HepG2 (cell line): ENCODE data around the gene MCU. TPM values are rescaled to one million over a fixed set of nuclear protein-coding genes. Genes with fewer than 3 reads are reported as not detected.

Experiments used
- ATAC-seq: fragments of 200-7000 bp; cut with Tn5 transposase; 3 replicates; pipeline ENCODE4 v1.9.1; 2020; ENCODE audit warnings: mild to moderate bottlenecking, moderate library complexity
- BruUV-seq: library from RNA; stranded (reverse); fragments of 400-500 nt; replicated peaks from 2 replicates; lab custom pipeline; 2021; lab: Mats Ljungman, UMichigan
- CTCF ChIA-PET: fragments of 300-600 bp; formaldehyde crosslinking; extraction: SDS; loops from one replicate; lab custom pipeline; 2021; ENCODE audit warnings: low total read pairs, inconsistent platforms, low intra/inter-chr PET ratio; lab: Yijun Ruan, JAX
- POLR2A ChIA-PET: fragments of 350-600 bp; sonication (Branson Sonifier 250); formaldehyde crosslinking; loops from one replicate; lab custom pipeline; 2020; ENCODE audit warnings: antibody characterized with exemption, inconsistent platforms; lab: Yijun Ruan, JAX
- DNase-seq: peaks from one replicate; pipeline ENCODE4 v3.0.0-alpha.2; 2015; ENCODE audit warnings: low spot score
- FAIRE-seq: peaks from 3 replicates; lab custom pipeline; 2011; peaks lifted over from hg19 to GRCh38; lab: Jason Lieb, UNC
- H2AFZ ChIP-seq: one replicate; pipeline ENCODE4 v1.6.1; 2011; ENCODE audit warnings: low read length, inconsistent platforms
- H3K27ac ChIP-seq: fragments of 300-600 bp; 3 replicates; pipeline ENCODE4 v1.8.0; 2011; ENCODE audit warnings: mixed run types, mild to moderate bottlenecking, mixed read lengths, low read length, inconsistent platforms; ENCODE audit not compliant: insufficient read depth; ENCODE audit errors: extremely low read length
- H3K27me3 ChIP-seq, 2 experiments: fragments of 200-600 bp in 1 of 2; 2 replicates in 1 of 2; 3 replicates in 1 of 2; pipeline versions ENCODE4 v1.6.0 to v1.8.0; 2011; ENCODE audit warnings: low read length in 2 of 2, mild to moderate bottlenecking in 2 of 2, moderate library complexity in 2 of 2, inconsistent platforms in 1 of 2; ENCODE audit not compliant: insufficient read depth in 2 of 2, control insufficient read depth in 1 of 2
- H3K36me3 ChIP-seq, 2 experiments: fragments of 200-600 bp in 1 of 2; replicated peaks in 1 of 2; 2 replicates in 1 of 2; 3 replicates in 1 of 2; pipeline versions ENCODE4 v1.5.1 to v1.8.0; 2011; ENCODE audit warnings: low read length in 2 of 2, inconsistent platforms in 1 of 2; ENCODE audit not compliant: insufficient read depth in 2 of 2, control insufficient read depth in 1 of 2
- H3K4me1 ChIP-seq: 2 replicates; pipeline ENCODE4 v1.5.1; 2012; ENCODE audit warnings: low read length, inconsistent platforms; ENCODE audit not compliant: insufficient read depth
- H3K4me2 ChIP-seq: 2 replicates; pipeline ENCODE4 v1.6.0; 2011; ENCODE audit warnings: low read depth, low read length, inconsistent platforms
- H3K4me3 ChIP-seq, 3 experiments: fragments of 200-600 bp in 1 of 3; sonication (generic), shearing (Covaris generic) in 1 of 3; replicated peaks in 1 of 3; 2 replicates each; pipeline ENCODE4 v1.5.1; 2011 to 2016; ENCODE audit warnings: low read length in 3 of 3, inconsistent platforms in 2 of 3, low read depth in 2 of 3, mild to moderate bottlenecking in 2 of 3, control low read depth in 1 of 3, mixed read lengths in 1 of 3; ENCODE audit not compliant: insufficient read depth in 1 of 3
- H3K79me2 ChIP-seq: one replicate; pipeline ENCODE4 v1.6.1; 2011; ENCODE audit warnings: low read length, inconsistent platforms; ENCODE audit not compliant: insufficient read depth
- H3K9ac ChIP-seq: 2 replicates; pipeline ENCODE4 v1.6.0; 2011; ENCODE audit warnings: mild to moderate bottlenecking, low read depth, low read length, inconsistent platforms; ENCODE audit not compliant: insufficient read depth
- H3K9me3 ChIP-seq: 2 replicates; pipeline ENCODE4 v1.5.1; 2012; ENCODE audit warnings: mild to moderate bottlenecking, low read length
- H4K20me1 ChIP-seq: 2 replicates; pipeline ENCODE4 v1.6.0; 2011; ENCODE audit warnings: inconsistent platforms, mild to moderate bottlenecking, low read length, moderate library complexity; ENCODE audit not compliant: insufficient read depth
- MAFF ChIP-seq: IDR thresholded peaks from 2 replicates; pipeline ENCODE4 v1.6.1; 2011; ENCODE audit warnings: low read depth, low read length, improper control_type of control experiment
- MAFK ChIP-seq, 2 experiments: IDR thresholded peaks in 1 of 2; conservative IDR thresholded peaks in 1 of 2; 2 replicates each; pipeline ENCODE4 v1.6.1; 2011; ENCODE audit warnings: improper control_type of control experiment in 2 of 2, low read length in 2 of 2
- RFX3 ChIP-seq: IDR thresholded peaks from 2 replicates; pipeline ENCODE4 v1.6.1; 2016; ENCODE audit warnings: missing biosample characterization, missing genetic modification reagents
- SRSF9 ChIP-seq: fragments of 200-400 bp; formaldehyde crosslinking; IDR thresholded peaks from 2 replicates; pipeline ENCODE4 v1.6.1; 2018; ENCODE audit warnings: borderline replicate concordance, mild to moderate bottlenecking, low read depth, low read length; ENCODE audit not compliant: insufficient read depth, poor library complexity, severe bottlenecking
- XRCC5 ChIP-seq: fragments of 200-400 bp; formaldehyde crosslinking; optimal IDR thresholded peaks from 2 replicates; pipeline ENCODE3; 2017; ENCODE audit warnings: mild to moderate bottlenecking, low read length
- ZNF121 ChIP-seq: sonication (generic); formaldehyde crosslinking; IDR thresholded peaks from 2 replicates; pipeline ENCODE4 v1.5.0; 2020; ENCODE audit warnings: mild to moderate bottlenecking, missing genetic modification reagents
- WGBS: methylation state at CpG from one replicate; pipeline ENCODE4 v1.1.6; 2017; ENCODE audit warnings: low lambda C conversion rate; 5-methylcytosine and 5-hydroxymethylcytosine counted together
- in situ Hi-C: cut with HindIII; loops from 2 replicates; pipeline ENCODE4 v1.10.0; 2017; ENCODE audit warnings: low pct_unique_long_range_greater_than_20kb; ENCODE audit not compliant: extremely low pct_ligation_motif_present
- intact Hi-C: fragments of 100-400 bp; cut with micrococcal nuclease; formaldehyde crosslinking; loops from one replicate; pipeline ENCODE4 v1.10.0; 2022; ENCODE audit not compliant: unreplicated experiment
- polyA plus RNA-seq, 8 experiments: library from polyadenylated mRNA; depleted of rRNA in 3 of 8; stranded (reverse) in 7 of 8; unstranded in 1 of 8; fragments of >200 nt; fragmentation: Illumina TruSeq in 4 of 8; extraction: Trizol in 4 of 8; gene quantifications; 2 replicates each; pipeline versions ENCODE4 v1.2.1 to v1.2.3, GENCODE V29; 2011 to 2016; ENCODE audit warnings: low read depth in 4 of 8, missing spikeins in 1 of 8, mixed read lengths in 1 of 8; ENCODE audit not compliant: insufficient read depth in 1 of 8
- total RNA-seq, 5 experiments: library from RNA; depleted of rRNA; stranded (reverse); fragments of >200 nt; fragmentation: Illumina TruSeq; extraction: Trizol; gene quantifications; 2 replicates each; pipeline ENCODE4 v1.2.3, GENCODE V29; 2016; ENCODE audit warnings: low read depth in 1 of 5

The MCU gene
- total and polyA plus RNA-seq, 2 of the 13 experiments (the other 11 are each of a cell fraction or from before 2014, with no cell fraction given): 25.9 to 64.5 TPM

- DNase-seq (no peak), ATAC-seq (no peak), FAIRE-seq (no peak)
- Histone ChIP-seq H3K9ac (no peak overlapping the region), H3K4me3 (no peak overlapping the region), H4K20me1 (no peaks in the 10 kb centered on the region), H3K4me1 (peaks cover 33% of the 10 kb centered on the region), H3K9me3 (no peaks in the 10 kb centered on the region), H2AFZ (no peak overlapping the region), H3K27ac (no peak overlapping the region), H3K79me2 (no peaks in the 10 kb centered on the region), H3K27me3 (no peaks in the 10 kb centered on the region), H3K36me3 (no peaks in the 10 kb centered on the region)
- intact Hi-C loops: no loop called here
- no TSS peak for BruUV-seq
- CTCF ChIA-PET: no interaction called here
- POLR2A ChIA-PET: no interaction called here
- 98% methylated on average over 4 of the region's 4 CpGs for WGBS
- in situ Hi-C loops: no loop called here
- TF ChIP-seq ZNF121 (CRISPR knock-in tag): 0 out of 2 replicates have a peak, but pooled peaks have one; percentile 17
- no peak for TF ChIP-seq MAFF
- TF ChIP-seq, all 625 proteins: peak for 1
- no peak overlapping the region for H3K4me2 ChIP-seq
Measured at GRCh38 chr10:72822342-72822986, 130.5 kb downstream of the MCU start.

- intact Hi-C loops: no loop called here
- no peak overlapping the region for H3K4me2 ChIP-seq
- no peaks in the 10 kb centered on the region for H3K9me3 ChIP-seq
- H3K4me1 ChIP-seq: peaks cover 15% of the 10 kb centered on the region
- H3K79me2 ChIP-seq: no peaks in the 10 kb centered on the region
- FAIRE-seq: no peak
- POLR2A ChIA-PET: no interaction called here
- no peak overlapping the region for H2AFZ ChIP-seq
- DNase-seq: no peak
- H3K36me3 ChIP-seq: no peaks in the 10 kb centered on the region
- TF ChIP-seq MAFF (peak; percentile 41), MAFK (conservative IDR thresholded peaks at IDR 0.05 in 1 of 2, IDR thresholded peaks at IDR 0.05 in 1 of 2; ENCODE audit: low read length in 2 of 2) (peak; percentile 29 to 63; a peak in 3 of 4 replicates), SRSF9 (no peak), RFX3 (CRISPR knock-in tag) (no peak), XRCC5 (no peak)
- TF ChIP-seq, all 625 proteins: peak for 2
- no TSS peak for BruUV-seq
- no peaks in the 10 kb centered on the region for H4K20me1 ChIP-seq
- no peak overlapping the region for H3K9ac ChIP-seq
- H3K27me3 ChIP-seq: no peaks in the 10 kb centered on the region
- no peak overlapping the region for H3K4me3 ChIP-seq
- CTCF ChIA-PET: no interaction called here
- H3K27ac ChIP-seq: no peak overlapping the region
- ATAC-seq: no peak
- in situ Hi-C loops: no loop called here
Measured at GRCh38 chr10:72825163-72825562, 133.2 kb downstream of the MCU start.
